ENCODE data around the gene ARHGAP24.

The ARHGAP24 gene

DNA sequence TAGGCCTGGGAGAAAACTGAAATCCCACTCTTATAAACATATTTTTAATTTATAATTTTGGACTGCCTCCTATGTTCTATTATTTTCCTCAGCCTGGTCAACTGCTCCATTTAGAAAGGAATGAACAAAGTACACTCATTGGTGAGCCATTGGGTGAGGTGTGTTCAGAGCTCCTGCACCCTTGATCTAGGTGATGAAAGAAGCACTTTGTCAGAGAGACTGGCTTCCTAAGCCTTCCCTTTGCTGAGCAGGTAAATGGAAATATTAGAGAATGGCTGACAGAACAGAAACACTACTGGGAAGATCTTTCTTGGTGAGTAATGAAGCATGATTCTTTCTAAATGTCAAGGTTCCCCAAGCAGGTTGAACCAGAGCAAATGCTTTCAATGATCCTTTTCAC lies 19.0 kb upstream of the ARHGAP24 start:
- DNase-seq (ENCODE audit: extremely low spot score) = no peak
- TF ChIP-seq TARDBP (IDR thresholded peaks at IDR 0.05) = no peak
- TF ChIP-seq FOXM1 (IDR thresholded peaks at IDR 0.05; ENCODE audit: borderline replicate concordance) = no peak
- no peak for TF ChIP-seq ARNT (IDR thresholded peaks at IDR 0.05)
- TF ChIP-seq HDGF (IDR thresholded peaks at IDR 0.05; ENCODE audit: borderline replicate concordance) = no peak
- TF ChIP-seq ZNF384 (IDR thresholded peaks at IDR 0.05) = no peak
- TF ChIP-seq FOXA1 (IDR thresholded peaks at IDR 0.05) = no peak
- no peak for TF ChIP-seq BHLHE40 (IDR thresholded peaks at IDR 0.05; ENCODE audit: borderline replicate concordance)
- no peak for TF ChIP-seq ELF4 (IDR thresholded peaks at IDR 0.05)
- TF ChIP-seq SP1 (IDR thresholded peaks at IDR 0.05) = no peak
- TF ChIP-seq NFRKB (IDR thresholded peaks at IDR 0.05) = no peak
- TF ChIP-seq, protein P1, sequence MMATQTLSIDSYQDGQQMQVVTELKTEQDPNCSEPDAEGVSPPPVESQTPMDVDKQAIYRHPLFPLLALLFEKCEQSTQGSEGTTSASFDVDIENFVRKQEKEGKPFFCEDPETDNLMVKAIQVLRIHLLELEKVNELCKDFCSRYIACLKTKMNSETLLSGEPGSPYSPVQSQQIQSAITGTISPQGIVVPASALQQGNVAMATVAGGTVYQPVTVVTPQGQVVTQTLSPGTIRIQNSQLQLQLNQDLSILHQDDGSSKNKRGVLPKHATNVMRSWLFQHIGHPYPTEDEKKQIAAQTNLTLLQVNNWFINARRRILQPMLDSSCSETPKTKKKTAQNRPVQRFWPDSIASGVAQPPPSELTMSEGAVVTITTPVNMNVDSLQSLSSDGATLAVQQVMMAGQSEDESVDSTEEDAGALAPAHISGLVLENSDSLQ (IDR thresholded peaks at IDR 0.05) = no peak
- ChIA-PET POLR2A (no interaction called here), CTCF (interaction anchor here (1.5 kb wide), 1 partner anchor 17 kb away, joined by 6 read pairs; no protein-coding TSS in a partner anchor)

DNA sequence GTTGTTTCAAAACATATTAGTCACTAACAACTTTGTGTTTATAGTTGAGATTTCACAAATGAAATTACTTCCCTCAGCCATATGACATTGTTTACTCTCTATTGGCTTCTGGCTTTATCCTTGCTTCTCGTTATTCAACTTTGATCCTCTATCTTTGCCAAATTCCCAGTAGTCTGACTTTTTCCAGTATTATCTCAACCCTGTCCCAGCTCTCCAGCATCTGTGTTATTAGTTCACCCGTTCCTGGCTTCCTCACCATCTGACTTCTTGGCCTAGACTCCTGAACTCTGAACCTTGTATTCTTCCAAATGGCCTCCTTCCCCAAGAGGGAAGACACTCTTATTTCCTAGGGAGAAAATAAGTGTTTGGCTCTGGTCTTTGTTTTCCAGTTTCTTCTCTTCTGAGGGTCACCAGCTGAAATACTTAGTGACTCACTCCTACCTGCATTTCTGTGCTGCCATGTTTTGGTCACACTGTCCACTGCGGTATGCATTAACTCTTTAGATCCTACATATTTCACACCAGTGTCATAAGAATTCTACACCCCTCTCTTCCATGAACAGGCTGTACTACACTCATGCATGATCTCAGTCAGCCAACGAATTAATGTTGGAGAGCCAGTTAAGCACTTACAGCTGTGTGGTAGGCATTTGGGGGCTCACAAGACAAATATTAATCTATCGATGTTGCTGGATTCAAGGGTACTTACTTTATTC lies 17.0 kb upstream of the ARHGAP24 start:
- no peak for TF ChIP-seq SUZ12 (IDR thresholded peaks at IDR 0.05)
- no peak for TF ChIP-seq FOXK2 (IDR thresholded peaks at IDR 0.05)
- TF ChIP-seq TARDBP (IDR thresholded peaks at IDR 0.05) = no peak
- TF ChIP-seq ARNT (IDR thresholded peaks at IDR 0.05) = no peak
- no peak for TF ChIP-seq ZNF384 (IDR thresholded peaks at IDR 0.05)
- no peak for TF ChIP-seq BHLHE40 (IDR thresholded peaks at IDR 0.05; ENCODE audit: borderline replicate concordance)
- no peak for TF ChIP-seq CTBP1 (IDR thresholded peaks at IDR 0.05; ENCODE audit: borderline replicate concordance)
- no peak for TF ChIP-seq FOXM1 (IDR thresholded peaks at IDR 0.05; ENCODE audit: borderline replicate concordance)
- TF ChIP-seq SP1 (IDR thresholded peaks at IDR 0.05) = no peak
- TF ChIP-seq HDGF (IDR thresholded peaks at IDR 0.05; ENCODE audit: borderline replicate concordance) = no peak
- TF ChIP-seq LEF1 (IDR thresholded peaks at IDR 0.05; ENCODE audit: borderline replicate concordance) = no peak
- no peak for TF ChIP-seq L3MBTL2 (conservative IDR thresholded peaks at IDR 0.05)
- TF ChIP-seq FOXA1 (IDR thresholded peaks at IDR 0.05) = no peak
- no peak for TF ChIP-seq NFRKB (IDR thresholded peaks at IDR 0.05)
- no peak for TF ChIP-seq ELF4 (IDR thresholded peaks at IDR 0.05)
- DNase-seq (ENCODE audit: extremely low spot score) = no peak
- CTCF ChIA-PET = no interaction called here
- POLR2A ChIA-PET = no interaction called here

DNA sequence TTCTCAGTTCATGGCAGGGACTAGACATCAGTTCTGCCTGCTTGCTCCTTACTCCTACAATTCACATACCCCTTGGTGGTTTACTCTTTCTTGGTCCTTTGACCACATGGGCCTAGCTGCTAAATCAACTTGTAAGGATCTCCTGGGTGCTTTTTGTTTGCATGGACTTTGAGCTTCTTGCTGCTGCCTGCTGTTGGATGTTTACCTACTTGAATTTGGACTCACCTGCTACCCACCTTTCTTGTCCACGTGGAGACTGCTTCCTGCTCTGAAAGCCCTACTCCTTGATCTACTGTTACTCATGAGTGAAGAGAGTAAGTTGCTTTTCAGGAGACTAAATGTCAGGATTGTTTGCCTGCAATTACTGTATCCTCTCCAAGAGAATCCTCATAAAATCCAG lies 15.2 kb upstream of the ARHGAP24 start:
- TF ChIP-seq L3MBTL2 (conservative IDR thresholded peaks at IDR 0.05) = no peak
- no peak for TF ChIP-seq FOXA1 (IDR thresholded peaks at IDR 0.05)
- no peak for TF ChIP-seq HDGF (IDR thresholded peaks at IDR 0.05; ENCODE audit: borderline replicate concordance)
- TF ChIP-seq, protein P1 (IDR thresholded peaks at IDR 0.05) = no peak
- no peak for TF ChIP-seq SP1 (IDR thresholded peaks at IDR 0.05)
- DNase-seq (ENCODE audit: extremely low spot score) = no peak
- ChIA-PET CTCF (no interaction called here), POLR2A (no interaction called here)

DNA sequence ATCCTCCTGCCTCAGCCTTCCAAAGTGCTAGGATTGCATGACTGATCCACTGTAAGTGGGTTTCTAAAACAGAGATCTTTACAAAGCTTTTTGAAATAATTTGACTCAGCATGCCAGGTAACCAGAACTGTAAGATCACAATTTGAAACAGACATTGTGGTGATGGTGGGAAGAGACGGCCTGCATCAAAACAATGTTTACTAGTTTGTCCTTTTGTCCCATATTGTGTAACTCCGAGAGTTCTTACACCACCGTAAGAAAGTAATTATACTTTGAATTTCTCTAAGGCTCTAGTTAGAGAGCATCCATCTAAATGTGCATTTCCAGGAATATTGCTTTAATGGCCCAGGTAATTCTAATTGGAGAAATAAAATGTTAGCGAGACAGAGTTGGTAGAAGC lies 594 bp upstream of the ARHGAP24 start:
- POLR2A ChIA-PET = interaction anchor here (0.6 to 1.5 kb wide), 6 partner anchors 15 to 581 kb away, joined by 3 to 8 read pairs (median 3); partner anchors contain the start of gene WDFY3

DNA sequence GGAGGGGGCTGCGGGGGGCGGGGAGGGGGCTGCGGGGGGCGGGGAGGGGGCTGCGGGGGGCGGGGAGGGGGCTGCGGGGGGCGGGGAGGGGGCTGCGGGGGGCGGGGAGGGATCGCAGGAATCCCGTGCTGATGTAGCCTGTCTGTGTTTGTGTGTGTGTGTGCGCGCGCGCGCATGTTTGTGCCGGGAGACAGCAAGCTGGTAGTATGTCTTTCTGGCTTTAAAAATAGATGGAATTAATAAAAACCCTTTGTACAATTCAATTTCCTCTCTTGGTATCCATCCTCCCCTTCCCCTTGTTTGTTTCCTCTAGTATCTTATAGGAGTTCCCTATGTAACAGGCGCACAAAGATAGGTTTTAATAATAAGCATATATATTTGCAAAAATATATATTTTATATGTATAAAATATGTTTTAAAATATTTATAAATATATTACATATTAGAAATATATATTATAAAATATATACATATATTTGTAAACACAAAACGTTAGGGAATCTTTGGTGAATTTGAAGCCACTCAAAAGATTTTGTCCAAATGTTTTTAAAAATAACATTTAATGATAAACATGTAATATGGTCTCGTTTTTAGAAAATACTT lies 782 bp downstream of the ARHGAP24 start:
- POLR2A ChIA-PET = interaction anchor here (0.6 to 1.5 kb wide), 6 partner anchors 14 to 509 kb away, joined by 3 to 8 read pairs (median 4); partner anchors contain the start of gene WDFY3
- TF ChIP-seq SUZ12 (IDR thresholded peaks at IDR 0.05) = no peak
- no peak for TF ChIP-seq ELF4 (IDR thresholded peaks at IDR 0.05)
- TF ChIP-seq SP1 (IDR thresholded peaks at IDR 0.05) = no peak
- TF ChIP-seq, protein P1 (IDR thresholded peaks at IDR 0.05) = no peak
- TF ChIP-seq TARDBP (IDR thresholded peaks at IDR 0.05) = no peak
- TF ChIP-seq L3MBTL2 (conservative IDR thresholded peaks at IDR 0.05) = no peak
- TF ChIP-seq HDGF (IDR thresholded peaks at IDR 0.05; ENCODE audit: borderline replicate concordance) = no peak
- no peak for TF ChIP-seq FOXA1 (IDR thresholded peaks at IDR 0.05)
- no peak for TF ChIP-seq ZNF384 (IDR thresholded peaks at IDR 0.05)
- no peak for TF ChIP-seq LEF1 (IDR thresholded peaks at IDR 0.05; ENCODE audit: borderline replicate concordance)
- TF ChIP-seq BHLHE40 (IDR thresholded peaks at IDR 0.05; ENCODE audit: borderline replicate concordance) = no peak
- TF ChIP-seq NFRKB (IDR thresholded peaks at IDR 0.05) = no peak
- no peak for TF ChIP-seq ARNT (IDR thresholded peaks at IDR 0.05)
- TF ChIP-seq FOXM1 (IDR thresholded peaks at IDR 0.05; ENCODE audit: borderline replicate concordance) = no peak
- TF ChIP-seq FOXK2 (IDR thresholded peaks at IDR 0.05) = no peak
- TF ChIP-seq CTBP1 (IDR thresholded peaks at IDR 0.05; ENCODE audit: borderline replicate concordance) = no peak
- CTCF ChIA-PET = no interaction called here
- no peak for DNase-seq (ENCODE audit: extremely low spot score)

More for the DNA sequence above, 594 bp upstream of the ARHGAP24 start:
- no peak for TF ChIP-seq FOXK2 (IDR thresholded peaks at IDR 0.05)
- no peak for TF ChIP-seq BHLHE40 (IDR thresholded peaks at IDR 0.05; ENCODE audit: borderline replicate concordance)
- TF ChIP-seq TARDBP (IDR thresholded peaks at IDR 0.05) = no peak
- TF ChIP-seq ELF4 (IDR thresholded peaks at IDR 0.05) = no peak
- TF ChIP-seq FOXA1 (IDR thresholded peaks at IDR 0.05) = no peak
- TF ChIP-seq ARNT (IDR thresholded peaks at IDR 0.05) = no peak
- TF ChIP-seq HDGF (IDR thresholded peaks at IDR 0.05; ENCODE audit: borderline replicate concordance) = no peak
- no peak for TF ChIP-seq SUZ12 (IDR thresholded peaks at IDR 0.05)
- TF ChIP-seq, protein P1 (IDR thresholded peaks at IDR 0.05) = no peak
- TF ChIP-seq NFRKB (IDR thresholded peaks at IDR 0.05) = no peak
- DNase-seq (ENCODE audit: extremely low spot score) = no peak
- CTCF ChIA-PET = interaction anchor here (0.6 to 0.7 kb wide), 4 partner anchors 232 to 333 kb away, joined by 3 to 4 read pairs (median 3); no protein-coding TSS in a partner anchor
